Effector memory CD8-positive, alpha-beta T cell (primary cell): ENCODE data around the gene P2RX1.
"Not testable (repeated sequence)": the region's sequence is repeated elsewhere in the genome, so short reads cannot be mapped to it uniquely, and the experiment has no call there.

ENCODE experiments used
- ATAC-seq: fragments of 150-1000 bp; cut with Tn5 transposase; replicated peaks from 2 replicates; pipeline ENCODE4 v1.10.0; 2021; ENCODE audit warnings: mild to moderate bottlenecking, moderate library complexity
- DNase-seq, 3 experiments: peaks; one replicate each; pipeline ENCODE4 v3.0.0; 2021
- H3K27ac Mint-ChIP-seq, 2 donors: one replicate each; pipeline ENCODE4 v1.8.0; 2022; ENCODE audit warnings: mild to moderate bottlenecking in 2 of 2, mixed read lengths in 2 of 2, moderate library complexity in 2 of 2
- H3K27me3 Mint-ChIP-seq, 2 donors: one replicate each; pipeline ENCODE4 v1.8.0; 2022; ENCODE audit warnings: mixed read lengths in 2 of 2
- H3K36me3 Mint-ChIP-seq: one replicate; pipeline ENCODE4 v1.8.0; 2022; ENCODE audit warnings: mild to moderate bottlenecking, moderate library complexity, mixed read lengths; ENCODE audit not compliant: insufficient read depth
- H3K4me1 Mint-ChIP-seq, 2 donors: one replicate each; pipeline ENCODE4 v1.8.0; 2022; ENCODE audit warnings: low read depth in 2 of 2, mixed read lengths in 2 of 2
- H3K4me3 Mint-ChIP-seq, 2 donors: one replicate each; pipeline ENCODE4 v1.8.0; 2022; ENCODE audit warnings: mild to moderate bottlenecking in 2 of 2, mixed read lengths in 2 of 2, moderate library complexity in 2 of 2
- H3K9me3 Mint-ChIP-seq, 2 donors: one replicate each; pipeline ENCODE4 v1.8.0; 2022; ENCODE audit warnings: mixed read lengths in 2 of 2

The P2RX1 gene

GRCh38 chr17:3957735-3958599, 41.7 kb upstream of the P2RX1 start:
- no peak for ATAC-seq
- H3K27ac Mint-ChIP-seq = peak overlapping the region; percentile 77 to 81
- H3K36me3 Mint-ChIP-seq = peaks cover 38% of the 10 kb centered on the region
- no peak for DNase-seq
- no peaks in the 10 kb centered on the region for H3K27me3 Mint-ChIP-seq
- peaks cover 59 to 62% of the 10 kb centered on the region in 2 donors for H3K4me1 Mint-ChIP-seq
- H3K9me3 Mint-ChIP-seq = no peaks in the 10 kb centered on the region
- H3K4me3 Mint-ChIP-seq = no peak overlapping the region

- no peaks in the 10 kb centered on the region for H3K9me3 Mint-ChIP-seq
- H3K36me3 Mint-ChIP-seq = peaks cover 37% of the 10 kb centered on the region
- DNase-seq (no peak), ATAC-seq (no peak)
- peak overlapping the region; percentile 77 to 81 for H3K27ac Mint-ChIP-seq
- H3K4me1 Mint-ChIP-seq = peaks cover 49 to 55% of the 10 kb centered on the region in 2 donors
- H3K4me3 Mint-ChIP-seq = no peak overlapping the region
- H3K27me3 Mint-ChIP-seq = no peaks in the 10 kb centered on the region
Measured at GRCh38 chr17:3956983-3957382, 40.7 kb upstream of the P2RX1 start.

GRCh38 chr17:3956327-3956957, 40.2 kb upstream of the P2RX1 start:
- Mint-ChIP-seq H3K4me3 (no peak overlapping the region), H3K27me3 (no peaks in the 10 kb centered on the region), H3K36me3 (peaks cover 39% of the 10 kb centered on the region), H3K4me1 (peaks cover 44 to 50% of the 10 kb centered on the region in 2 donors), H3K27ac (peak overlapping the region; percentile 31 to 77), H3K9me3 (no peaks in the 10 kb centered on the region)
- DNase-seq (no peak), ATAC-seq (no peak)

- H3K27ac Mint-ChIP-seq = peak overlapping the region; percentile 31 to 77
- peaks cover 39% of the 10 kb centered on the region for H3K36me3 Mint-ChIP-seq
- H3K27me3 Mint-ChIP-seq = no peaks in the 10 kb centered on the region
- H3K9me3 Mint-ChIP-seq = no peaks in the 10 kb centered on the region
- no peak for DNase-seq
- ATAC-seq = no peak
- no peak overlapping the region for H3K4me3 Mint-ChIP-seq
- H3K4me1 Mint-ChIP-seq = peaks cover 37 to 43% of the 10 kb centered on the region in 2 donors
Measured at GRCh38 chr17:3955673-3955988, 39.4 kb upstream of the P2RX1 start.

- no peaks in the 10 kb centered on the region for H3K27me3 Mint-ChIP-seq
Measured at GRCh38 chr17:3954976-3955672, 38.9 kb upstream of the P2RX1 start.

GRCh38 chr17:3954086-3954485, 37.8 kb upstream of the P2RX1 start:
- Mint-ChIP-seq H3K27me3 (no peaks in the 10 kb centered on the region), H3K4me1 (peaks cover 23 to 27% of the 10 kb centered on the region in 2 donors), H3K9me3 (no peaks in the 10 kb centered on the region), H3K27ac (peak overlapping the region in 1 of 2 donors; percentile 32), H3K4me3 (no peak overlapping the region), H3K36me3 (peaks cover 54% of the 10 kb centered on the region)
- DNase-seq = no peak
- no peak for ATAC-seq

More at GRCh38 chr17:3954976-3955672, 38.9 kb upstream of the P2RX1 start:
- ATAC-seq (no peak), DNase-seq (no peak)
- H3K36me3 Mint-ChIP-seq = peaks cover 44% of the 10 kb centered on the region
- H3K4me3 Mint-ChIP-seq = no peak overlapping the region
- H3K4me1 Mint-ChIP-seq = peaks cover 32 to 37% of the 10 kb centered on the region in 2 donors
- H3K9me3 Mint-ChIP-seq = no peaks in the 10 kb centered on the region
- H3K27ac Mint-ChIP-seq = peak overlapping the region; percentile 77 to 81

GRCh38 chr17:3953542-3953941, 37.3 kb upstream of the P2RX1 start:
- H3K27me3 Mint-ChIP-seq = no peaks in the 10 kb centered on the region
- H3K27ac Mint-ChIP-seq = no peak overlapping the region
- no peak for DNase-seq
- H3K36me3 Mint-ChIP-seq = peaks cover 60% of the 10 kb centered on the region
- H3K9me3 Mint-ChIP-seq = no peaks in the 10 kb centered on the region
- peaks cover 23 to 26% of the 10 kb centered on the region in 2 donors for H3K4me1 Mint-ChIP-seq
- no peak overlapping the region for H3K4me3 Mint-ChIP-seq
- ATAC-seq = no peak

- Mint-ChIP-seq H3K36me3 (peaks cover 59% of the 10 kb centered on the region), H3K4me1 (peaks cover 13 to 15% of the 10 kb centered on the region in 2 donors), H3K27me3 (no peaks in the 10 kb centered on the region), H3K4me3 (no peak overlapping the region), H3K9me3 (no peaks in the 10 kb centered on the region), H3K27ac (peak overlapping the region in 1 of 2 donors; percentile 79)
- ATAC-seq (no peak), DNase-seq (no peak)
Measured at GRCh38 chr17:3952186-3952585, 35.9 kb upstream of the P2RX1 start.

- Mint-ChIP-seq H3K4me3 (no peak overlapping the region), H3K4me1 (peaks cover 5 to 7% of the 10 kb centered on the region in 2 donors), H3K36me3 (peaks cover 64% of the 10 kb centered on the region), H3K27me3 (no peaks in the 10 kb centered on the region), H3K27ac (no peak overlapping the region), H3K9me3 (no peaks in the 10 kb centered on the region)
- DNase-seq (no peak), ATAC-seq (no peak)
Measured at GRCh38 chr17:3951420-3951819, 35.2 kb upstream of the P2RX1 start.

GRCh38 chr17:3951003-3951402, 34.7 kb upstream of the P2RX1 start:
- ATAC-seq = no peak

GRCh38 chr17:3950584-3950983, 34.3 kb upstream of the P2RX1 start:
- H3K36me3 Mint-ChIP-seq = peaks cover 65% of the 10 kb centered on the region
- H3K4me3 Mint-ChIP-seq = no peak overlapping the region
- no peak for DNase-seq
- H3K9me3 Mint-ChIP-seq = no peaks in the 10 kb centered on the region
- no peak for ATAC-seq
- no peak overlapping the region for H3K27ac Mint-ChIP-seq
- no peaks in the 10 kb centered on the region for H3K27me3 Mint-ChIP-seq
- H3K4me1 Mint-ChIP-seq = peaks cover 3 to 4% of the 10 kb centered on the region in 2 donors

More at GRCh38 chr17:3951003-3951402, 34.7 kb upstream of the P2RX1 start:
- DNase-seq = no peak
- H3K9me3 Mint-ChIP-seq = no peaks in the 10 kb centered on the region
- H3K27me3 Mint-ChIP-seq = no peaks in the 10 kb centered on the region
- H3K4me1 Mint-ChIP-seq = peaks cover 3 to 4% of the 10 kb centered on the region in 2 donors
- no peak overlapping the region for H3K27ac Mint-ChIP-seq
- H3K36me3 Mint-ChIP-seq = peaks cover 64% of the 10 kb centered on the region
- H3K4me3 Mint-ChIP-seq = no peak overlapping the region

- Mint-ChIP-seq H3K4me3 (no peak overlapping the region), H3K4me1 (peaks cover 3 to 4% of the 10 kb centered on the region in 2 donors), H3K9me3 (no peaks in the 10 kb centered on the region), H3K36me3 (peaks cover 61% of the 10 kb centered on the region), H3K27me3 (no peaks in the 10 kb centered on the region), H3K27ac (peak overlapping the region in 1 of 2 donors; percentile 36)
- ATAC-seq (no peak), DNase-seq (no peak)
Measured at GRCh38 chr17:3949418-3949817, 33.2 kb upstream of the P2RX1 start.

GRCh38 chr17:3948551-3948950, 32.3 kb upstream of the P2RX1 start:
- H3K27ac Mint-ChIP-seq, H3K9me3 Mint-ChIP-seq, DNase-seq, H3K27me3 Mint-ChIP-seq, H3K4me3 Mint-ChIP-seq, H3K4me1 Mint-ChIP-seq, ATAC-seq: not testable (repeated sequence)
- peaks cover 68% of the 10 kb centered on the region for H3K36me3 Mint-ChIP-seq
